ENCODE measurements around the gene PLXND1. TPM values are rescaled to one million over a fixed set of nuclear protein-coding genes. Genes with fewer than 3 reads are reported as not detected.

The PLXND1 gene
- total and polyA plus RNA-seq, 12 donors, result 41.2 to 370 (median 138) TPM

DNA sequence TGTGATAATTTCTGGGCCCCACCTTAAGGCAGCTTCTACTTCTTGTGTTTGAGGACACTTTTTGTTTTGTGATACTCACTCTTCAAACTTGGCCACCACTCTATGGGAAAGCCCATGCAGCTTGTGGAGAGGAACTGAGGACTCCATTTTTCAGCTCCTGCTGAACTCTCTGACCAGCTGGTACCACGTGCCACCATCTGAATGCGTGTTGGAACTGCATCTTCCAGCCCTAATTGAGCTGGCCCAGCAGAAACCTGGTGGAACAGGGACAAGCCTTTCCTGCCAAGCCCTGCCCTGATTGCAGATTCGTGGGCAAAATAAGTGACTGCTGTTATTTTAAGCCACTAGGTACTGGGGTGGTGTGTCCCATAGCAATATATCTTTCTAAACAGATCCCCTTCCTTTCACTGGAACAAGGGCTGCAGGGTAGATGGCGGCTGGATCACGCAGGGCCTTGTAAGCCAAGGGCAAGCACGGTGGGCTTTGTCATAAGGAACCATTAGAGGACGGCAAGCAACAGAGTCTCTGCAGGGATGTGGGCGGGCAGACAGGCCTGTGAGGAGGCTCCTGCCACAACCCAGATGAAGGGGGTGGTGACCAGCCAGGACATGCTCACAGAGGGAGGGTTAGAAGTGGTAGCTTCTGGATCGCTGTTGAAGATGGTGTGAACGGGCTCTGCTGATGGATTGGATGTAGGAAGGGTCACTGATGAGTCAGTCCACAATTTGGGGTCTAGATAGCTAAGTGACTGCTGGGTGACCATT is 54.0 kb downstream of the PLXND1 start:
- TF ChIP-seq, protein P1, sequence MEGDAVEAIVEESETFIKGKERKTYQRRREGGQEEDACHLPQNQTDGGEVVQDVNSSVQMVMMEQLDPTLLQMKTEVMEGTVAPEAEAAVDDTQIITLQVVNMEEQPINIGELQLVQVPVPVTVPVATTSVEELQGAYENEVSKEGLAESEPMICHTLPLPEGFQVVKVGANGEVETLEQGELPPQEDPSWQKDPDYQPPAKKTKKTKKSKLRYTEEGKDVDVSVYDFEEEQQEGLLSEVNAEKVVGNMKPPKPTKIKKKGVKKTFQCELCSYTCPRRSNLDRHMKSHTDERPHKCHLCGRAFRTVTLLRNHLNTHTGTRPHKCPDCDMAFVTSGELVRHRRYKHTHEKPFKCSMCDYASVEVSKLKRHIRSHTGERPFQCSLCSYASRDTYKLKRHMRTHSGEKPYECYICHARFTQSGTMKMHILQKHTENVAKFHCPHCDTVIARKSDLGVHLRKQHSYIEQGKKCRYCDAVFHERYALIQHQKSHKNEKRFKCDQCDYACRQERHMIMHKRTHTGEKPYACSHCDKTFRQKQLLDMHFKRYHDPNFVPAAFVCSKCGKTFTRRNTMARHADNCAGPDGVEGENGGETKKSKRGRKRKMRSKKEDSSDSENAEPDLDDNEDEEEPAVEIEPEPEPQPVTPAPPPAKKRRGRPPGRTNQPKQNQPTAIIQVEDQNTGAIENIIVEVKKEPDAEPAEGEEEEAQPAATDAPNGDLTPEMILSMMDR (IDR thresholded peaks at IDR 0.05), result no peak
- TF ChIP-seq POLR2A (IDR thresholded peaks at IDR 0.05), result no peak
- peaks cover 0 to 16% of the 10 kb centered on the region in 2 donors for H3K4me1 ChIP-seq (replicated peaks in 1 of 2)
- no peak for DNase-seq

DNA sequence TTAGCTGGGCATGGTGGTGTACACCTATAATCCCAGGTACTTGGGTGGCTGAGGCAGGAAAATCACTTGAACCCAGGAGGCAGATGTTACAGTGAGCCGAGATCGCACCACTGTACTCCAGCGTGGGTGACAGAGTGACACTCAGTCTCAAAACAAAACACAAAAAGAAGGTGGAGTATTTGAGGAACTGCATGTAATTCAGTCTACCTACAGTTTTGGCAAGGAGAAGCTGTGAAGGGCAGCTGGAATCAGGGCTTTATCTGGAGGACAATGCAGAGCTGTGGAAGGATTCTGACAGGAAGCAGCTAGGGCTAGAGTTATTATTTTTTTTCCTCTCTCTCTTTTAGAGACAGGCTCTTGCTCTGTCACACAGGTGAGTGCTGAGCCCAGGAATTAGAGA is 56.7 kb downstream of the PLXND1 start:
- Histone ChIP-seq H3K9me3 (replicated peaks in 1 of 3) (no peaks in the 10 kb centered on the region), H3K27me3 (no peaks in the 10 kb centered on the region), H3K4me3 (no peak overlapping the region), H3K27ac (no peak overlapping the region), H3K36me3 (replicated peaks in 1 of 2) (no peaks in the 10 kb centered on the region), H3K4me1 (replicated peaks in 1 of 2) (peaks cover 0 to 9% of the 10 kb centered on the region in 2 donors)
- DNase-seq, result no peak
- TF ChIP-seq, protein P1 (IDR thresholded peaks at IDR 0.05), result no peak
- no peak for TF ChIP-seq POLR2A (IDR thresholded peaks at IDR 0.05)
- WGBS, 4 donors, result 75 to 94% (median 89%) methylated on average over 3 of the region's 3 CpGs
- intact Hi-C loops (cut with DNase I), result no loop called here

More for the DNA sequence above, 54.0 kb downstream of the PLXND1 start:
- Histone ChIP-seq H3K4me3 (no peak overlapping the region), H3K27me3 (no peaks in the 10 kb centered on the region), H3K36me3 (replicated peaks in 1 of 2) (peaks cover 0 to 14% of the 10 kb centered on the region in 2 donors), H3K9me3 (replicated peaks in 1 of 3) (no peaks in the 10 kb centered on the region), H3K27ac (peak overlapping the region in 1 of 5 donors; percentile 58)
- intact Hi-C loops (cut with DNase I), result no loop called here
- WGBS, 4 donors, result 69 to 83% (median 79%) methylated on average over 9 to 10 of the region's 10 CpGs

DNA sequence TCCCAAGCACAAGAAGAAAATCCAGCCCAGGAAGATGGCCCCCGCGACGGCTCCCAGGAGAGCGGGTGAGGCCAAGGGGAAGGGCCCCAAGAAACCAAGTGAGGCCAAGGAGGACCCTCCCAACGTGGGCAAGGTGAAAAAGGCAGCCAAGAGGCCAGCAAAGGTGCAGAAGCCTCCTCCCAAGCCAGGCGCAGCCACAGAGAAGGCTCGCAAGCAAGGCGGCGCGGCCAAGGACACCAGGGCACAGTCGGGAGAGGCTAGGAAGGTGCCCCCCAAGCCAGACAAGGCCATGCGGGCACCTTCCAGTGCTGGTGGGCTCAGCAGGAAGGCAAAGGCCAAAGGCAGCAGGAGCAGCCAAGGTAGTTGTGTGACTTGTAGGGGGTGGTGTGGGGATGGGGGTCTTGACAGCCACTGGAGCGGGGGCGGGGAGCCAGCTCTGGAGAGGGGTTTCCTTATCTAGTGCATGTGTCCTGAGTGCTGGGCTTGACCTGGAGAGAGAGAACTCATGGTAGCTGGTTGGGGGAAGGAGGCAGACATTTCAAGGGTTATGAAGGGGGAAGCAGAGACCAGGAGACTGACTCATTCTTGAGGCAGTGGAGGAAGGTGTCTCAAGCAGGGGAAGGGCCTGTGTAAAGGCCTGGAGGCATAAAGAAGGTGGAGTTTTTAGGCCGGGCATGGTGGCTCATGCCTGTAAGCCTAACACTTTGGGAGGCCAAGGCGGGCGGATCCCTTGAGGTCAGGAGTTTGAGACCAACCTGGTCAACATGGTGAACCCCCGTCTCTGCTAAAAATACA is 57.3 kb downstream of the PLXND1 start:
- H3K4me3 ChIP-seq, result no peak overlapping the region
- peaks cover 0 to 4% of the 10 kb centered on the region in 2 donors for H3K4me1 ChIP-seq (replicated peaks in 1 of 2)
- H3K27ac ChIP-seq, result no peak overlapping the region
- H3K9me3 ChIP-seq (replicated peaks in 1 of 3), result no peaks in the 10 kb centered on the region
- intact Hi-C loops (cut with DNase I), result no loop called here
- TF ChIP-seq, protein P1 (IDR thresholded peaks at IDR 0.05), result no peak
- TF ChIP-seq POLR2A (IDR thresholded peaks at IDR 0.05), result no peak
- H3K36me3 ChIP-seq (replicated peaks in 1 of 2), result no peaks in the 10 kb centered on the region
- no peak for DNase-seq
- no peaks in the 10 kb centered on the region for H3K27me3 ChIP-seq
- WGBS, 4 donors, result 87 to 91% (median 88%) methylated on average over 14 to 18 of the region's 18 CpGs

All from adrenal gland (tissue), 12 donors.